H1 (cell line): Measurements from ENCODE around the gene EPHB3. TPM values are rescaled to one million over a fixed set of nuclear protein-coding genes. Genes with fewer than 3 reads are reported as not detected.

Experiments used
- ATF3 ChIP-seq: IDR thresholded peaks from 2 replicates; pipeline ENCODE4 v1.6.1; 2011; ENCODE audit warnings: low read depth, mild to moderate bottlenecking, low read length; ENCODE audit not compliant: insufficient read depth
- BRCA1 ChIP-seq: IDR thresholded peaks from 2 replicates; pipeline ENCODE4 v1.6.1; 2012; ENCODE audit warnings: low read depth, low read length, improper control_type of control experiment
- CBX5 ChIP-seq: fragments of 300-800, 300-1000 bp; sonication (generic); IDR thresholded peaks from 2 replicates; pipeline ENCODE4 v1.7.1; 2016; ENCODE audit warnings: antibody characterized with exemption, low read length, low read depth
- CEBPB ChIP-seq: IDR thresholded peaks from 2 replicates; pipeline ENCODE4 v1.6.1; 2012; ENCODE audit warnings: low read depth, low read length
- CREB1 ChIP-seq: IDR thresholded peaks from 2 replicates; pipeline ENCODE4 v1.6.1; 2012; ENCODE audit warnings: inconsistent platforms
- EZH2 ChIP-seq: fragments of 200-600 bp; sonication (generic); IDR thresholded peaks from 2 replicates; pipeline ENCODE4 v1.7.1; 2012; ENCODE audit warnings: low read depth, mild to moderate bottlenecking, moderate library complexity, low read length, inconsistent platforms; ENCODE audit not compliant: severe bottlenecking
- MAFK ChIP-seq: IDR thresholded peaks from 2 replicates; pipeline ENCODE4 v1.6.1; 2012; ENCODE audit warnings: low read depth, mild to moderate bottlenecking, improper control_type of control experiment, low read length
- NRF1 ChIP-seq: IDR thresholded peaks from 2 replicates; pipeline ENCODE4 v1.6.1; 2011; ENCODE audit warnings: mild to moderate bottlenecking, low read depth, low read length, improper control_type of control experiment
- RBBP5 ChIP-seq: IDR thresholded peaks from 2 replicates; pipeline ENCODE4 v1.7.1; 2012; ENCODE audit warnings: low read depth, mild to moderate bottlenecking, inconsistent platforms, low read length, moderate library complexity, borderline replicate concordance
- RFX5 ChIP-seq: IDR thresholded peaks from 2 replicates; pipeline ENCODE4 v1.6.1; 2011; ENCODE audit warnings: low read depth, low read length, improper control_type of control experiment, borderline replicate concordance
- SIX5 ChIP-seq: IDR thresholded peaks from 2 replicates; pipeline ENCODE4 v1.6.1; 2011; ENCODE audit warnings: mild to moderate bottlenecking, low read depth, low read length
- SRF ChIP-seq: IDR thresholded peaks from 2 replicates; pipeline ENCODE4 v1.6.1; 2011; ENCODE audit warnings: mild to moderate bottlenecking, low read depth, low read length, moderate library complexity
- polyA plus RNA-seq, 7 experiments: library from polyadenylated mRNA; depleted of rRNA in 3 of 7; stranded (reverse) in 5 of 7; unstranded in 2 of 7; fragments of >200 nt in 5 of 7; fragments of 200-250 nt in 2 of 7; gene quantifications; 1 replicate in 5 of 7; 2 replicates in 1 of 7; 4 replicates in 1 of 7; pipeline versions ENCODE4 v1.2.1 to v1.2.3, GENCODE V29; 2011 to 2013; ENCODE audit warnings: missing spikeins in 2 of 7, mixed read lengths in 2 of 7
- total RNA-seq: library from RNA; stranded (reverse); fragmentation: NEBNext Ultra II Directional; extraction: Animal tissue kit (Norgen Biotek cat#: 25700); gene quantifications from 2 replicates; pipeline ENCODE4 v1.2.1, GENCODE V29; 2021

Gene EPHB3
- total and polyA plus RNA-seq, 2 of the 8 experiments (the other 6 are each of a cell fraction or from before 2014, with no cell fraction given): 0.41 to 0.91 TPM

GRCh38 chr3:184604039-184604601 lies 42.5 kb downstream of the EPHB3 start (continued):
- TF ChIP-seq ATF3: no peak
- no peak for TF ChIP-seq NRF1
- TF ChIP-seq CEBPB: no peak
- TF ChIP-seq MAFK: no peak
- no peak for TF ChIP-seq CBX5
- no peak for TF ChIP-seq RFX5
- TF ChIP-seq SIX5: no peak
- TF ChIP-seq CREB1: no peak
- no peak for TF ChIP-seq RBBP5
- TF ChIP-seq BRCA1: no peak
- TF ChIP-seq SRF: no peak
- peak; percentile 76 for TF ChIP-seq EZH2
